HCT116 (cell line): Measurements from ENCODE around the gene PRDX6. TPM values are rescaled to one million over a fixed set of nuclear protein-coding genes. Genes with fewer than 3 reads are reported as not detected.

Experiments
- ATAC-seq: fragments of 200-7000 bp; cut with Tn5 transposase; 2 replicates; pipeline ENCODE4 v1.9.1; 2020; ENCODE audit warnings: mild to moderate bottlenecking, moderate library complexity
- BruUV-seq: library from RNA; stranded (reverse); fragments of 400-500 nt; replicated peaks from 2 replicates; lab custom pipeline; 2021; lab: Mats Ljungman, UMichigan
- CTCF ChIA-PET: fragments of 300-600 bp; sonication (Branson Sonifier 250); formaldehyde crosslinking; loops from one replicate; lab custom pipeline; 2021; ENCODE audit warnings: antibody characterized with exemption; lab: Charles Lee
- POLR2A ChIA-PET: fragments of 300-600, 350-600 bp; sonication (Branson Sonifier 250); formaldehyde crosslinking; loops from one replicate; lab custom pipeline; 2021; ENCODE audit warnings: antibody characterized with exemption; lab: Charles Lee
- RAD21 ChIA-PET, 2 experiments: fragments of 300-600 bp; sonication (Branson Sonifier 250); formaldehyde crosslinking; loops; one replicate each; lab custom pipeline; 2023; ENCODE audit warnings: low total read pairs in 2 of 2; ENCODE audit not compliant: uncharacterized antibody in 2 of 2, unreplicated experiment in 2 of 2, low non-redundant PET in 1 of 2; lab: Charles Lee
- DNase-seq: peaks from one replicate; pipeline ENCODE4 v3.0.0-alpha.2; 2010; ENCODE audit warnings: low read depth, low spot score
- H2AFZ ChIP-seq: fragments of 200-600 bp; shearing (Covaris generic), sonication (generic); 2 replicates; pipeline ENCODE4 v1.6.1; 2017; ENCODE audit warnings: low read depth, mixed run types, mixed read lengths, antibody characterized with exemption, low read length; ENCODE audit not compliant: poor library complexity, severe bottlenecking
- H3K27ac ChIP-seq: 2 replicates; pipeline ENCODE4 v1.5.1; 2012; ENCODE audit warnings: low read depth, low read length
- H3K27me3 ChIP-seq: fragments of 200-600 bp; sonication (generic); 2 replicates; pipeline ENCODE4 v1.6.1; 2016; ENCODE audit warnings: mixed run types, low read length, mixed read lengths; ENCODE audit not compliant: insufficient read depth
- H3K36me3 ChIP-seq, 2 experiments: fragments of 200-500 bp in 1 of 2; fragments of 200-600 bp in 1 of 2; sonication (Bioruptor generic) in 1 of 2; sonication (generic) in 1 of 2; 2 replicates each; pipeline versions ENCODE4 v1.5.1 to v1.6.1; 2014 to 2016; ENCODE audit warnings: low read length in 2 of 2, inconsistent platforms in 1 of 2, mixed read lengths in 1 of 2, mixed run types in 1 of 2; ENCODE audit not compliant: insufficient read depth in 2 of 2, control insufficient read depth in 1 of 2
- H3K4me1 ChIP-seq, 2 experiments: fragments of 200-600 bp in 1 of 2; sonication (generic) in 1 of 2; 2 replicates each; pipeline versions ENCODE4 v1.5.1 to v1.6.1; 2012 to 2017; ENCODE audit warnings: low read length in 2 of 2, inconsistent platforms in 1 of 2, mild to moderate bottlenecking in 1 of 2, mixed read lengths in 1 of 2, mixed run types in 1 of 2, moderate library complexity in 1 of 2; ENCODE audit not compliant: insufficient read depth in 2 of 2, control insufficient read depth in 1 of 2
- H3K4me2 ChIP-seq: fragments of 200-600 bp; sonication (generic); 2 replicates; pipeline ENCODE4 v1.6.1; 2017; ENCODE audit warnings: mixed run types, low read length, mixed read lengths
- H3K4me3 ChIP-seq, 2 experiments: fragments of 200-600 bp in 1 of 2; sonication (generic) in 1 of 2; replicated peaks in 1 of 2; 2 replicates each; pipeline ENCODE4 v1.5.1; 2011 to 2016; ENCODE audit warnings: low read length in 2 of 2, control low read depth in 1 of 2, low read depth in 1 of 2, mild to moderate bottlenecking in 1 of 2, mixed read lengths in 1 of 2, mixed run types in 1 of 2
- H3K79me2 ChIP-seq: fragments of 200-600 bp; sonication (generic); 2 replicates; pipeline ENCODE4 v1.6.1; 2017; ENCODE audit warnings: mild to moderate bottlenecking, mixed run types, low read length, moderate library complexity, mixed read lengths; ENCODE audit not compliant: insufficient read depth
- H3K9ac ChIP-seq: fragments of 200-600 bp; sonication (generic); 2 replicates; pipeline ENCODE4 v1.6.1; 2016; ENCODE audit warnings: low read length, mixed read lengths
- H3K9me2 ChIP-seq: fragments of 200-600 bp; sonication (generic), shearing (Covaris generic); 2 replicates; pipeline ENCODE4 v1.6.1; 2017; ENCODE audit warnings: mixed run types, mild to moderate bottlenecking, moderate library complexity; ENCODE audit not compliant: insufficient read depth
- H3K9me3 ChIP-seq, 2 experiments: fragments of 200-500 bp in 1 of 2; fragments of 200-600 bp in 1 of 2; sonication (Bioruptor generic) in 1 of 2; sonication (generic) in 1 of 2; 2 replicates each; pipeline ENCODE4 v1.6.1; 2014 to 2017; ENCODE audit warnings: low read length in 2 of 2, mixed read lengths in 2 of 2, inconsistent platforms in 1 of 2, low read depth in 1 of 2, mild to moderate bottlenecking in 1 of 2, mixed run types in 1 of 2, moderate library complexity in 1 of 2; ENCODE audit not compliant: control insufficient read depth in 1 of 2, insufficient read depth in 1 of 2
- H4K20me1 ChIP-seq: fragments of 200-600 bp; sonication (generic), shearing (Covaris generic); 2 replicates; pipeline ENCODE4 v1.6.1; 2017; ENCODE audit warnings: mixed run types, mild to moderate bottlenecking, moderate library complexity; ENCODE audit not compliant: insufficient read depth
- ATF3 ChIP-seq: IDR thresholded peaks from 2 replicates; pipeline ENCODE4 v1.6.1; 2012
- CBX3 ChIP-seq: IDR thresholded peaks from 2 replicates; pipeline ENCODE4 v1.6.1; 2012; ENCODE audit warnings: low read depth
- CEBPB ChIP-seq: IDR thresholded peaks from 2 replicates; pipeline ENCODE4 v1.6.1; 2012; ENCODE audit warnings: low read depth
- CTCF ChIP-seq, 3 experiments: fragments of 200-600 bp in 1 of 3; sonication (generic) in 1 of 3; IDR thresholded peaks in 2 of 3; conservative IDR thresholded peaks in 1 of 3; 2 replicates each; pipeline ENCODE4 v1.5.1; 2012 to 2017; ENCODE audit warnings: low read depth in 2 of 3, low read length in 2 of 3, antibody characterized with exemption in 1 of 3, borderline replicate concordance in 1 of 3, control low read depth in 1 of 3, mild to moderate bottlenecking in 1 of 3, mixed read lengths in 1 of 3, mixed run types in 1 of 3, moderate library complexity in 1 of 3; ENCODE audit not compliant: insufficient read depth in 1 of 3
- EGR1 ChIP-seq: IDR thresholded peaks from 2 replicates; pipeline ENCODE4 v1.6.1; 2012; ENCODE audit warnings: low read depth
- EZH2 ChIP-seq: fragments of 200-600 bp; sonication (generic); IDR thresholded peaks from 2 replicates; pipeline ENCODE4 v1.6.1; 2017; ENCODE audit warnings: antibody characterized with exemption, mixed run types
- EZH2phosphoT487 ChIP-seq: fragments of 200-600 bp; IDR thresholded peaks from 2 replicates; pipeline ENCODE4 v1.6.1; 2018; ENCODE audit warnings: antibody characterized with exemption, borderline replicate concordance
- MAX ChIP-seq: IDR thresholded peaks from 2 replicates; pipeline ENCODE4 v1.6.1; 2012
- RAD21 ChIP-seq: IDR thresholded peaks from 2 replicates; pipeline ENCODE4 v1.6.1; 2012; ENCODE audit warnings: low read depth, mild to moderate bottlenecking
- SIN3A ChIP-seq: IDR thresholded peaks from 2 replicates; pipeline ENCODE4 v1.6.1; 2012; ENCODE audit warnings: low read depth
- SP1 ChIP-seq: IDR thresholded peaks from 2 replicates; pipeline ENCODE4 v1.6.1; 2012; ENCODE audit warnings: low read depth
- SRF ChIP-seq: IDR thresholded peaks from 2 replicates; pipeline ENCODE4 v1.6.1; 2012; ENCODE audit warnings: low read depth
- TCF7L2 ChIP-seq: IDR thresholded peaks from 2 replicates; pipeline ENCODE4 v1.7.0; 2011; ENCODE audit warnings: borderline replicate concordance, inconsistent platforms; ENCODE audit not compliant: insufficient read depth, insufficient read length; ENCODE audit errors: extremely low read depth
- ZBTB33 ChIP-seq: IDR thresholded peaks from 2 replicates; pipeline ENCODE4 v1.6.1; 2011; ENCODE audit warnings: mild to moderate bottlenecking, low read length, moderate library complexity; ENCODE audit not compliant: insufficient replicate concordance; ENCODE audit errors: extremely low read depth
- ZNF274 ChIP-seq: fragments of 200-500 bp; sonication (Bioruptor generic); IDR thresholded peaks from 2 replicates; pipeline ENCODE4 v1.6.1; 2014; ENCODE audit warnings: mild to moderate bottlenecking, low read depth, low read length, inconsistent platforms
- intact Hi-C: fragments of 100-400 bp; cut with micrococcal nuclease; formaldehyde crosslinking; loops from 2 replicates; pipeline ENCODE4 v1.10.0; 2022
- total RNA-seq: library from RNA; stranded (reverse); gene quantifications from one replicate; pipeline ENCODE4 v1.2.1, GENCODE V29; 2021; ENCODE audit not compliant: unreplicated experiment

PRDX6 gene
- total RNA-seq, 1 experiment from 2014 or later: 286 TPM

- intact Hi-C loops: no loop called here
- RAD21 ChIA-PET: no interaction called here
- no peaks in the 10 kb centered on the region for H3K9me3 ChIP-seq
- ATAC-seq (no peak), DNase-seq (no peak)
- no peaks in the 10 kb centered on the region for H3K9me2 ChIP-seq
- no peak overlapping the region for H2AFZ ChIP-seq
- H3K4me1 ChIP-seq: peaks cover 6 to 16% of the 10 kb centered on the region in 2 experiments; a peak in 2 of 4 replicates
- no peaks in the 10 kb centered on the region; the same call in 1 of the 2 replicates for H4K20me1 ChIP-seq
- BruUV-seq: no TSS peak
- H3K79me2 ChIP-seq: peaks cover 61% of the 10 kb centered on the region
- no peak overlapping the region for H3K27ac ChIP-seq
- no peaks in the 10 kb centered on the region for H3K27me3 ChIP-seq
- CTCF ChIA-PET: no interaction called here
- H3K36me3 ChIP-seq: peaks cover 54 to 56% of the 10 kb centered on the region in 2 experiments
- no peak overlapping the region for H3K9ac ChIP-seq
- no peak overlapping the region for H3K4me3 ChIP-seq
- TF ChIP-seq RAD21 (no peak), CTCF (IDR thresholded peaks at IDR 0.05 in 2 of 3, conservative IDR thresholded peaks at IDR 0.05 in 1 of 3; ENCODE audit: borderline replicate concordance in 1 of 3, insufficient read depth in 1 of 3, low read depth in 2 of 3, low read length in 2 of 3) (no peak), ZBTB33 (no peak), ZNF274 (no peak), CEBPB (no peak), ATF3 (no peak), EZH2phosphoT487 (no peak), EGR1 (no peak), CBX3 (no peak), MAX (no peak), SRF (no peak), SIN3A (no peak), SP1 (no peak), EZH2 (no peak), TCF7L2 (no peak)
- no peak overlapping the region for H3K4me2 ChIP-seq
- POLR2A ChIA-PET: no interaction called here
Measured at GRCh38 chr1:173481195-173481772, 4.1 kb downstream of the PRDX6 start.
